GM11168 (cell line): ENCODE data around the gene BAX.

ENCODE experiments used
- in situ Hi-C: fragments of 300-500 bp; cut with MboI; formaldehyde crosslinking; loops from one replicate; pipeline ENCODE4 v1.12.0; 2022; ENCODE audit warnings: low sequenced_read_pairs; ENCODE audit not compliant: unreplicated experiment

BAX gene

GRCh38 chr19:48928164-48929025, 26.3 kb upstream of the BAX start:
- in situ Hi-C loops, result no loop called here

DNA sequence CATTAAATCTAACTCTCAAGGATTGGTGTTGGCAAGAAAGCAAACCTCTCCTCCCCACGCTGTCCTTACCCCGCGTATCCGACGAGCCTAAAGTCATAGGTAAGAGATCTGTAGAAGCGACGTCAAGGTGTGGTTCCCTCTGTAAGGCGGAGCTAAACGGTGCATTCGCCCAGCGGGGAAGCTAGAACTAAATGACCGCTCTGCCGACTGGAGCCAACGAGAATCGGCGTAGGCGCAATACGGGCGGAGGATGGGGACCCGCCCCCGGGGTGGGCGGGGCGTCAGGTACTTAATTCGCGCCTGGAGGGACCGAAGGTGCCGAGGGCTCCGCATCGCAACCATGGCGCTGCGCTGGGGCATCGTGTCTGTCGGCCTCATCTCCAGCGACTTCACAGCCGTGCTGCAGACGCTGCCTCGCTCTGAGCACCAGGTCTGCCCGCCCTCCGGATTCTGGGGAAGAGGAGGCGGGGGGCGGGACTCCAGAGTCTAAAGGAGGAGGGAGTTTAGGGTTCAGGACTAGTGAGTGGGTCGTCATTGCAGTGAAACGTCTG, 21.2 kb upstream of the BAX start, which contains the start of gene DHDH:
Gene DHDH (plus strand): TSS at position 318 of the 551 bp plus-strand sequence. CDS start 23 bp downstream, at position 341.
- in situ Hi-C loops, result no loop called here

DNA sequence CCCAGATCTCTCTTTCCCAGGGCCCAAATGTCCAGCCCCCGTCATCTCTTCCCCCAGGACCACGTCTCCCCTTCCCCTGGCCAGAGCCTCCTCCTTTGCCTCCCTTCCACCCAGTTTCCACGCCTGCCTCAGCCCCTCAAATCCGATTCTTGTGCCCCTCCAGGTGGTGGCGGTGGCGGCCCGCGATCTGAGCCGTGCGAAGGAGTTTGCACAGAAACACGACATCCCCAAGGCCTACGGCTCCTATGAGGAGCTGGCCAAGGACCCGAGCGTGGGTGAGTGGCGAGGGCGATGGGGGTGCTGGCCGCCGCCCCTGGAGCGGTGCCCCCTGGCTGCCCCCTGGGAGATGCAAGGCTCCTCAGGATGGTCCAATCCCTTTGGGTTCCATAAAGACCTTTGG, 19.8 kb upstream of the BAX start:
- in situ Hi-C loops, result no loop called here

DNA sequence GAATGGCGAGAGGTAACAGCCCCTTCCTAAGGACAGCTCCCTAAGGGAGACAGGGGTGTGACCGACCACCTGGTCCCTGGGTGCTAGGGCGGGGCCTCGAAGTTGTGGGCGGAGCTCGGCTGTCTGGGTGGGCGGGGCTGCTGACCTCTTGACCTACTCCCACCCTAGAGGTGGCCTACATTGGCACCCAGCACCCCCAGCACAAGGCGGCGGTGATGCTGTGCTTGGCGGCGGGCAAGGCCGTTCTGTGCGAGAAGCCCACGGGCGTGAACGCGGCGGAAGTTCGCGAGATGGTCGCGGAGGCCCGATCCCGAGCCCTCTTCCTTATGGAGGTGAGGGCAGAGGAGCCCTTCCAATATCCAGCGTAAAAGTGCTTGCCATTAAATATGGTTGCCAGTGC, 18.8 kb upstream of the BAX start:
- in situ Hi-C loops, result no loop called here

DNA sequence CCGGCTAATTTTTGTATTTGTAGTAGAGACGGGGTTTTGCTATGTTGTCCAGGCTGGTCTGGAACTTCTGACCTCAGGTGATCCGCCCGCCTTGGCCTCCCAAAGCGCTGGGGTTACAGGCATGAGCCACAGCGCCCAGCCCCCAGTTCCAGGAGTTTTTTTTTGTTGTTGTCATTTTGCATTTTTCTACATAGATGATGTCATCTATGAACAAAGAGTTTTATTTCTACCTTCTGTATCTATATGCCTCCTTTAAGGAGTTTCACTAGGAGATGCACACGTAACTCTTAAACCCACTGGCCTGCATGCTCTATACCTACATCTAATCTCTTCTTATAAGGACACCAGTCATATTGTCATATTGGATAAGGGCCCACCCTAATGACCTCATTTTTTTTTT, 16.4 kb upstream of the BAX start:
- in situ Hi-C loops, result no loop called here

DNA sequence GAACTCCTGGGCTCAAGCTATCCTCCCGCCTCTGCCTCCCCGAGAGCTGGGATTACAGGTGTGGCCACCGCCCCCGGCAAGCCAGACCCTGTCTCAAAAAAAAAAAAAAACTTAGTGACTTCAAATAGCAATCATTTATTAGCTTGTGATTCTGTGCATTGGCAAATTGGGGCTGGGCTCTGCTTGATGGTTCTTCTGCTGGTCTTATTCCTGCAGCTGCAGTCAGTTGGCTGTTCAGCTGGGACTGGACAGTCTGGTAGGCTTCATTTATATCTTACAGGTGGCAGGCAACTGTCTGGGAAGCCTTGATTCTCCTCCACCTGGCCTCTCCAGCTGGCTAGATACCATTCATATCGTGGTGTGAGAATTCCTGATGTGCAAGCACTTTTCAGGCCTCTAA, 13.8 kb upstream of the BAX start:
- in situ Hi-C loops, result no loop called here

DNA sequence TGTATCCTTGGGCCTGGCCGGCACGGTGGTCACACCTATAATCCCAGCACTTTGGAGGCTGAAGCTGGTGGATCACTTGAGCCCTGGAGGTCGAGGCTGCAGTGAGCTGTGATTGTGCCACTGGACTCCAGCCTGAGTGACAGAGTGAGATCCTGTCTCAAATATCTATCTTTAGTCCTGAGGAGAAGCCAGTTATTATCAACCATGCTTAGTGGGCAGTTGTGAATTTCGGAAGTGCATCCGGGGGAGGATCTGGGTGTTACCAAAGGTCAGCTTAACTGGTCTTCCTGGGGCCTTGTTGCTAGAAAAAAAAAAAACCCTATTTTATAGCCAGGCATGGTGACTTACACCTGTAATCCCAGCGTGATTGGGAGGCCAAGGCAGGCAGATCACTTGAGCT, 11.6 kb upstream of the BAX start:
- in situ Hi-C loops, result no loop called here

- in situ Hi-C loops, result no loop called here
Observed at GRCh38 chr19:48945415-48945814, 9.3 kb upstream of the BAX start.

DNA sequence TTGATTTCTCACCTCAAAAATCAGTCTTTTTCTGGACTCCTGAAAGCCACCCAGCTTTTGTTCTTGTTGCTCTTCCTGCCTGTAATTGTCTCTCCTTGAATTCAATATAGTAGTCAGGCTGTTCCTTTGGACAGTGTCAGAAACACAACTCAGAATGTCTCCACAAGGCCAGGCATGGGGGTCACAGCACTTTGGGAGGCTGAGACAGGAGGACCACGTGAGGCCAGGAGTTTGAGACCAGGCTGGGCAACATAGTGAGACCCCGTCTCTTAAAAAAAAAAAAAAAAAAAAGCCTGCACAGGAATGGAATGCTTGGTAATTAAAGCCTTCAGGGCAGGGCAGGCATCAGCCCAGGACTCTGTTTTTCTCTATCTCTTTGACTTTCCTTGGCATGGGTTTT, 8.9 kb upstream of the BAX start:
- in situ Hi-C loops, result no loop called here

DNA sequence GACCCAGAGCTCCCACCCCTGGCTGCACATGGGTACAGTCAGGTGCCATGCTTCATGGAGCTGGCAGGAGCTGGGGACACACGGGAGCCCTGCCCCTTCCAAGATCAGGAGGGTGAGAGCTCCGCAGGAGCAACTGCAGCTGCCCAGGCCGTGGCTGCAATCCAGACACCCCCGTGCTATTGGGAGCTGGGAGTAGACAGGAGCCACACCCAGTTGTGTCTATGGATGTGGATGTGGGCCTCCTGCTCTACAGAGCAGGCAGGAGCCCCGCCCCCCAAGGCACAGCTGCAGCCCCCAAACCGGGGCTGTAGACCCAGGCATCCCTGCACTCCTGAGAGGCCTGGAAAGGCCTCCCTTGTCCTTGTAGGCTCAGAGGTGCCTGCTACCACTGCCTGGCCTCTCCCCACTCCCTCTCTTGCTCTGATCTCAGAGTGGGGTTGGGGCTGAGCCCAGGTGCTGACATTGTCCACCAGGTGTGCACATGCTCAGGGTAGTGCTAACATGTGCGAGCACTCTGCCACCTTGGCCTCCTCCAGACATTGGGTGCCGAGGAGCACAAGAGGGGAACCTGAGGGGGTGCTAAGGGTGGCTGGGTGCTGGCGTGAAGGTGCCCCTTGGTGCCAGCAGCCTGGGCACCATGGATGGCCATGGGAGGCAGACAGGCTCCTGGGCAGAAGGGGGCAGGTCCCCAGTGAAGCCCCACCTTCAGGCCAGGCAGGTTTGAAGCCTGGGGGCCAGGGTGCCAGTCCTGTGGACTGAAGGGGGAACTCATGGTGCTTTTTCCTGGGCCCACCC, 8.0 kb upstream of the BAX start:
- in situ Hi-C loops, result no loop called here

DNA sequence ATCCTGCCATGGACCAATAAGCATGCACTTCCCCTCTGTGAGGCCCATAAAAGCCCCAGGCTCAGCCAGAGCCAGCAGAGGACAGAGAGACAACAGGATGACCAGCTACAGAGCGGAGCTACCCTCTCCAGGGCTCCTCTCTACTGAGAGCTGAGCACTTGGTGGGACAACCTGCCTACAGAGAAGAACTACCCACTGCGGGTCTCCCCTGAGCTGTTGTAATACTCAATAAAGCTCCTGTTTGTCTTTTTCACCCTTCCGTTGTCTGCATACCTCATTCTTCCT, 7.5 kb upstream of the BAX start:
- in situ Hi-C loops, result no loop called here

DNA sequence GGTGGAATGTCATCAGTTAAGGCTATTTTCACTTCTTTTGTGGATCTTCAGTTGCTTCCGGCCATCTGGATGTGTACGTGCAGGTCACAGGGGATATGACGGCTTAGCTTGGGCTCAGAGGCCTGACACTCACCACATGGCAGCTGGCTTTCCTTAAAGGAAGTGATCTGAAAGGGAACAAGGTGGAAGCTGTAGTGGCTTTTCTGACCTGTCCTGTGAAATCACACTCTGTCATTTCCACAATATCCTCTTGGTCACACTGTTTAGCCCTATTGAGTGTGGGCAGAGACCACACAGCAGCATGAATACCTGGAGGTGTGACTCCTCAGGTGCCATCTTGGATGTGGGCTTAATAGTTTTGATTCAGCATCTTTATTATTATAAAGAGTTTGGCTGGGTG, 4.5 kb upstream of the BAX start:
- in situ Hi-C loops, result no loop called here

GRCh38 chr19:48950830-48951519, 3.7 kb upstream of the BAX start:
- in situ Hi-C loops, result no loop called here

DNA sequence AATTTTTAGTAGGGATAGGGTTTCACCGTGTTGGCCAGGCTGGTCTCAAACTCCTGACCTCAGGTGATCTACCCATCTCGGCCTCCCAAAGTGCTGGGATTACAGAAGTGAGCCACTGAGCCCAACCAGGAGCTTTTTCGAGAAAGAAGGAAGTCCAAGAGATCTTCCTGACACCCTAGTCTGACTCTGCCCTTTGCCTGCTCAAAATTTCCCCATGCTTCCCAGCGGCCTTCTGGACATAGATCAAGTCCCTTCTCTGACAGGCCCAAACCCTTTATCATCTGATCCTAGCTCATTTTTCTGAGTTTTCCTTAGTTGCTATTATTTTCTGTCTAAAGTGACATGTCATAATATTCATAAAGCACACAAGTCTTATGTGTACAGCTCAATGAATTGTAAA, 1.5 kb upstream of the BAX start:
- in situ Hi-C loops, result no loop called here

GRCh38 chr19:48953990-48954594, 583 bp upstream of the BAX start:
- in situ Hi-C loops, result no loop called here

- in situ Hi-C loops, result no loop called here
Observed at GRCh38 chr19:48955308-48955958, 758 bp downstream of the BAX start.

DNA sequence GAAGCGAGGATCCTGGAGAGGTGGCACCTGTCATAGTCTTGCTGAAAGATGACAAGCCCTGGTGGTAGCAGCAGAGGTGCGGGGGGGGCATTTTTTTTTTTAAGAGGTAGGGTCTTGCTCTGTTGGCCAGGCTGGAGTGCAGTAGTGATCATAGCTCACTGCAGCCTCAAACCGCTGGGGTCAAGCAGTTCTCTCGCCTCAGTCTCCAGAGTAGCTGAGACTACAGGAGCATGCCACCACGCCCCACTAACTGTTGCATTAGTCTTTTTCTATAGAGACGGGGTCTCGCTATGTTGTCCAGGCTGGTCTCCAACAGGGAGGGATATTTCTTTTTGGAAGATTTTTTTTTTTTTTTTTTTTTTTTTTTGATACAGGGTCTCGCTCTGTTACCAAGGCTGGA, 3.3 kb downstream of the BAX start:
- in situ Hi-C loops, result no loop called here

GRCh38 chr19:48959341-48960239, 4.9 kb downstream of the BAX start:
- in situ Hi-C loops, result loop anchor here (10.0 kb wide), 1 partner anchor 165 kb away; no protein-coding TSS in a partner anchor
